Measurements from ENCODE around the gene FARP2.

GRCh38 chr2:241410739-241411176 lies 54.7 kb downstream of the FARP2 start:
- no peak for TF ChIP-seq CTCF (IDR thresholded peaks at IDR 0.05)
- TF ChIP-seq ZFX (IDR thresholded peaks at IDR 0.05; ENCODE audit: borderline replicate concordance) = no peak
